ENCODE measurements around the gene ZFYVE28.

DNA sequence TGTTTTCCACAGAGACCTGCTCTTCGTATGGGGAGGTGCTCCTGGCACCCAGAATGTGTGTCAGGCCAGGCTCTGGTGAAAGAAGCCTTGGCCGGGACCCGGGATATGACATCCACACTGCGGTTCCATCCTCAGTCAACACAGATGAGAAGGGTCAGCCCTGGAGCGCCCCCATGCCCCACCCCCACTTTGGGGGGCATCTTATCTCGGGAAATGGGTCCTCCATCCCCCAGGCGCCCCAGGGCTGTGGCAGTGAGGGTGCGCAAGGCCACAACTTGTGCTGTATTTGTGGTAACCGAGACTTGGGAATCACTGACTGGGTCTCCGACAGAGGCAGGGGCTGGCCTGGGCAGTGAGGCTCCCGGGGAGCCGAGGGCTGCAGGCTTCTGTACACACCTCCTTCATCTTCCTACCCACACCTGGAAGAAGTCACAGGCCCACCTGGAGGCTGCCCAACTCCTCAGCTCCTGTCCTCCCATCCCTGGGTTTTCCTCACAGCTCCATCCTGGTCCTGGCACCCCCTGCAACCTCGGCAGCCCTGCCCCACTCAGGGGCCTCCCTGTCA is 8.3 kb upstream of the ZFYVE28 start:
- TF ChIP-seq POLR2A (IDR thresholded peaks at IDR 0.05) (no peak), CTCF (IDR thresholded peaks at IDR 0.05) (no peak)
